Neuron (in vitro differentiated cells): ENCODE measurements around the gene TELO2.
"Not testable (repeated sequence)": the region's sequence is repeated elsewhere in the genome, so short reads cannot be mapped to it uniquely, and the experiment has no call there.

Experiments
- H2AFZ ChIP-seq: one replicate; pipeline ENCODE4 v1.6.1; 2013; ENCODE audit warnings: low read depth, mild to moderate bottlenecking, inconsistent platforms, low read length, moderate library complexity
- H3K27me3 ChIP-seq: one replicate; pipeline ENCODE4 v1.6.1; 2013; ENCODE audit warnings: low read length; ENCODE audit not compliant: insufficient read depth
- H3K36me3 ChIP-seq: one replicate; pipeline ENCODE4 v1.6.1; 2013; ENCODE audit warnings: low read length; ENCODE audit not compliant: insufficient read depth
- H3K4me1 ChIP-seq: one replicate; pipeline ENCODE4 v1.6.1; 2013; ENCODE audit warnings: low read length; ENCODE audit not compliant: insufficient read depth
- H3K4me3 ChIP-seq: 2 replicates; pipeline ENCODE4 v1.5.1; 2013; ENCODE audit warnings: mild to moderate bottlenecking, low read length, moderate library complexity
- H3K9me3 ChIP-seq: one replicate; pipeline ENCODE4 v1.6.1; 2013; ENCODE audit warnings: low read length

Gene TELO2

DNA sequence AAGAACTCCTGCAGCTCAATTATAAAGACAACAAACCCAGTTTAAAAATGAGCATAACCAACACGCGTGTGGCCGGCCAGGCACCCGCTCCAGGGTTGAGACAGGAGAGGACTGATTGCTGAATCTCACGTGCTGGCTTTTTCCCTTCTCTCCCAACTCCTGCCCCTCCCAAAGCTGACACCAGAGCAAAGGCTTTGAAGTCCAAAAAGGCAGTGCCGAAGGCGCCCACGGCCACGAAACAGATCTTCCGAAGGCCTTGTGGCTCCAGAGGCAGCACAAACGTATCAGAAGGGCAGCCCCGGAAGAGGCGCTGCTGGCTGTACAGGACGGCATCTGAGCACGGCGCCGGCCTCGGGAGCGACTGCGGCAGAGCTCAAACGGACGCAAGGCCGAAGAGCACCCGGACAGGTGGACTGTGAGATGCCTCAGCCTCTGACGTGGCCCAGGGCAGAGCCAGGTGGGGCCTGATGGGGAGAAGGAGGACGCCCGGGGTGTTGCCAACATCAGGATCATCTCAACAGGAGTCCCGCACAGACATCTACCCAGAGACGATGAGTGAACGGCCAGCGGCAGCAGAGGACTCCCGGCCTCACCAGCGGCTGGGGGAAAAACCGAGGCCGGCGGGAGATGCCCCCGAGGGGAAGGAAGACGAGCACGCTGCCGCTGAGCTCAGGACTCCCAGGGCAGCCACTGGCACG, 28.8 kb upstream of the TELO2 start:
- Histone ChIP-seq H3K9me3 (no peaks in the 10 kb centered on the region), H3K36me3 (peaks cover 20% of the 10 kb centered on the region), H3K4me1 (no peaks in the 10 kb centered on the region), H2AFZ (no peak overlapping the region), H3K4me3 (no peak overlapping the region), H3K27me3 (no peaks in the 10 kb centered on the region)

DNA sequence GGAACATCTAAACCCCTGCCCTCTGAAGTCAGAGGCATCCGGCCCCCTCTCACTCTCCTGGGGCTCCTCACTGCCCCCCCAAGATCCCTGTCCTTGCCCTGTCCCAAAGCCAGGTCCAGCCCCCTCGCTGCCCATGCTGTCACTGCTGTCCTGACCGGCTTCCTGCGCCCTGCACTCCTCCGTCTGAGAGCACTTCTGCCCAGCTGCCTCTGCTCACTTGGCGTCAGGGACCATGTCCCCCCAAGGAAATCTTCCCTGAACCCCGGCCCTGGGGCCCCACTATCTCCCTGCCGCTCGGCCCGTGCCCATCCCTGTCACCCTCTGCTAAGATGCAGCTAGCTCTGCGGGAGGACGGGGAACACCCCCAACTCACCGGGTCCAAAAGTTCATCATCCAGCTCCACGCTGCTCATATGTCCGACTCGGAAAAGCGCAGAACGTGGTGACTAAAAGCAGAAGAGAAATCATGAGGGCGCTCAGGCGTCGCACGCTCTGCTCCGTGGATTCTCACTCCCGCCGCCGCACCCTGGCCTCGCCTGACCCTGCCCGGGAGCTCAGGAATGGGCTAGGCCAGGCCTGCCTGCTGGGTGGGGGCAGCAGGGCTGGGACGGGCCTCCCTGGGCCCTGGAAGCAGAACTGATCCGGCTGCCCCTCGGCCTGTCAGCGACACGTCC, 28.1 kb upstream of the TELO2 start:
- Histone ChIP-seq H2AFZ (no peak overlapping the region), H3K4me3 (no peak overlapping the region), H3K9me3 (no peaks in the 10 kb centered on the region), H3K36me3 (peaks cover 20% of the 10 kb centered on the region), H3K4me1 (no peaks in the 10 kb centered on the region), H3K27me3 (no peaks in the 10 kb centered on the region)

DNA sequence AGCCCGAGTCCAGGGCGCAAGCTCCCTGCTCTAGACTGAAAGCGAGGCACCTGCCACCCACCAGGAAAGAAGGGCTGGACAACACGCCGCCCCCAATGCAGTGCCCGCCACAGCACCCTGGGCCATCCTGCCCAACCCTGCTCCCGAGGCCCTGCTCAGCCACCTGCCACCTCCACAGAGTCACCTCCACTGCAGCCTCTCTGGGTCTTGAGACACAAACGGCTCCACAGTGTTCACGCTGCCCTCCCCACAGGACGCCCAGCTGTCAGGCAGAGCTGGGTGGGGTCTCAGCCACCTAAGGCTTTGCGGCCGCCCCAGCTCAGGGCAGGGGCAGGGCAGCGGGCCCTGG, 27.6 kb upstream of the TELO2 start:
- Histone ChIP-seq H3K36me3 (peaks cover 15% of the 10 kb centered on the region), H3K9me3 (no peaks in the 10 kb centered on the region), H3K4me3 (no peak overlapping the region), H3K27me3 (no peaks in the 10 kb centered on the region), H3K4me1 (no peaks in the 10 kb centered on the region), H2AFZ (no peak overlapping the region)

DNA sequence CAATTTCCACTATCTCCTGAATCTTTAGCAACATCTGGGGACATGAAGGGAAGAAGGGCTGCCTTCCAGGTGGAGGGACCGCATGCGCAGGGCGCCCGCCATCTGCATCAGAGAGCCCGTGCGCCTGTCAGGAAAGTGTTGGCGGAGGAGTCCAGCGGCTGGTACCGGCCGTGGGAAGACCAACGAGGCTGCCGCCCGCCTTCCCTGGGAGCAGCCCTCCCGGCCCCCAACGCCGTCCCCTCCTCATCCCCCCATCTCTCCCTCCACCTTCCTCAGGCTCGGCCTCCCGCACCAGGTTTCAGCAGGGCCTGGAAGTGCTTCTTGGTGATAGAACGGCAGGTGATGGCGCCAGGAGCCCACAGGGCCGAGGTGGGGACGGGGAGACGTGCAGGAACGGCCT, 27.1 kb upstream of the TELO2 start:
- Histone ChIP-seq H3K4me1 (no peaks in the 10 kb centered on the region), H2AFZ (no peak overlapping the region), H3K27me3 (no peaks in the 10 kb centered on the region), H3K4me3 (no peak overlapping the region), H3K36me3 (peaks cover 10% of the 10 kb centered on the region), H3K9me3 (no peaks in the 10 kb centered on the region)

DNA sequence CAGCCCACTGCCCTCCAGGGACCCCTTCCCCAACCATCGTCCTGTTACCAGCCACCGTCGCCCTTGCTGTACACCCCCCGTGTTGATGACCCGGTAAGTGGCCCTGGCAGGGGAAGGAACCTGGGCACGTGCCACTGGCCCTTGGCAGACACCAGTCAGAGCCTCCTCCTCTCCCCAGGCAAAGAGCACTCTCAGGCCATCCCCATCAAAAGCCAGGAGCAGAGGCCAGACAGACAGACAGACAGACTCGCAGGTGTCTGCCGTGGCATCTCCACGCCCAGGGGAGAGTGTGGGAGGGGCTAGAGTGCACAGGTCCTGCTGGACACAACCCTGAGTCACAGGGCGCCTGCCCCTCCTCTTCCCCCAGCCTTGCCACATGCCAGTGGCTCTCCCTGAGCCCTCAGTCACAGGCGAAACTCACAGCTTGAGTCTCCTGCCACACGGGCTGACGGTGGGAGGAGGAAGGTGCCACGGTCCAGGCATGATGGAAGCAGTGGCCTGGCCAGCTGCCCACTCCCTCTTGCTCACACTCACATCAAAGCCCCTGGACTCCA, 26.1 kb upstream of the TELO2 start:
- Histone ChIP-seq H3K9me3 (no peaks in the 10 kb centered on the region), H2AFZ (no peak overlapping the region), H3K4me3 (no peak overlapping the region), H3K36me3 (peaks cover 6% of the 10 kb centered on the region), H3K27me3 (no peaks in the 10 kb centered on the region), H3K4me1 (no peaks in the 10 kb centered on the region)

DNA sequence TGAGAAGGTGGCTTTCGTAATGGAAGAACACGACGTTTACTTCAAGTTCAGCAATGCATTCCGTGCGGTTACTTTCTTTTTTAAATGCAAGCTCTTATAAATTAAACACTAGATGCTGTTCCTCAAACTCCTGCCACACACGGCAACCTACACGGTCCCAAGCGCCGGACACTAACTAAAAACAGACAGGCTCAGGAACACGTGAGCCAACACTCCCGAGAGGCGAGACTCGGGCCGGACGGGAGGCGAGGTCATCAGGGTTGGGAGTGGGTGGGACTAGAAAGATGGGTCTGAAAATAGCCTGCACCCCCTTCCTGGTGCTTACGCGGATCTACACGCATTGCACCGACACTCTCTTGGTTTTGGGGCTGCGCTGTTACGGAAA, 24.7 kb upstream of the TELO2 start:
- H3K27me3 ChIP-seq: no peaks in the 10 kb centered on the region
- no peak overlapping the region for H3K4me3 ChIP-seq
- no peaks in the 10 kb centered on the region for H3K9me3 ChIP-seq
- H2AFZ ChIP-seq: no peak overlapping the region
- H3K36me3 ChIP-seq: no peaks in the 10 kb centered on the region
- no peaks in the 10 kb centered on the region for H3K4me1 ChIP-seq

DNA sequence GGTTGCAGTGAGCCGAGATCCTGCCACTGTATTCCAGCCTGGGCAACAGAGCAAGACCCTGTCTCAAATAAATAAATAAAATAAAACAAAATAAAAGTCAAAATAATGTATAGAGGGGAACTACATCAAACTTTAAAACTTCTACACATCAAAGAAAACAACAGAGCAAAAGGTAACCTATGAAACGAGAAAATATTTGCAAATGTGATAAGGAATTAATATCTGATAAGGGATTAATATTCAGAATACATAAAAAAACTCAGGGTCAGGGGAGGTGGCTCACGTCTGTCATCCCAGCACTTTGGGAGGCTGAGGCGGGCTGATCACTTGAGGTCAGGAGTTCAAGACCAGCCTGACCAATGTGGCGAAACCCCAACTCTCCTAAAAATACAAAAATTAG, 24.0 kb upstream of the TELO2 start:
- not testable (repeated sequence) for H3K4me3 ChIP-seq, H2AFZ ChIP-seq, H3K27me3 ChIP-seq, H3K4me1 ChIP-seq, H3K36me3 ChIP-seq, H3K9me3 ChIP-seq

DNA sequence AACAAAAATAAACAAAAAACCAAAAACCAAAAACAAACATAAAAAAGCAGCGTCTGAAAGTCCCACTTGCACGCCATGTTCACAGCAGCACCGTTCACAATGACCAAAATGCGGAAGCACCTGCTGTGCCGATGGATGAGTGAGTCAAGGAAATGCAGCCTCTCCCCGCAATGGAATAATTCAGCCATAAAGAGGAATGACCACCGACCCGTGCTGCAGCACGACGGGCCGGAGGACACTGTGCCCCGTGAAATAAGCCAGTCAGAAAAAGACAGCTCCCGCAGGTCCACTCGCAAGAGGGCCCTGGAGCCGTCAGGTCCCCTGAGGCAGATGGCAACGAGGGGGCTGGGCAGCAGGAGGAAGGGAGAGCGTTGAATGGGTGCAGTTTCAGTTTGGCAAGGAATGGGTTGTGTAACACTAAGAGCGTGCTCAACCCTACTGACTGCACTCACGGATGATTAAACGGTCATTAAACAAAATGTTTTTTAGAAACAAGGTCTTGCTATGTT, 23.4 kb upstream of the TELO2 start:
- Histone ChIP-seq H3K4me3 (no peak overlapping the region), H2AFZ (no peak overlapping the region), H3K9me3 (no peaks in the 10 kb centered on the region), H3K4me1 (peaks cover 10% of the 10 kb centered on the region), H3K27me3 (no peaks in the 10 kb centered on the region), H3K36me3 (no peaks in the 10 kb centered on the region)

DNA sequence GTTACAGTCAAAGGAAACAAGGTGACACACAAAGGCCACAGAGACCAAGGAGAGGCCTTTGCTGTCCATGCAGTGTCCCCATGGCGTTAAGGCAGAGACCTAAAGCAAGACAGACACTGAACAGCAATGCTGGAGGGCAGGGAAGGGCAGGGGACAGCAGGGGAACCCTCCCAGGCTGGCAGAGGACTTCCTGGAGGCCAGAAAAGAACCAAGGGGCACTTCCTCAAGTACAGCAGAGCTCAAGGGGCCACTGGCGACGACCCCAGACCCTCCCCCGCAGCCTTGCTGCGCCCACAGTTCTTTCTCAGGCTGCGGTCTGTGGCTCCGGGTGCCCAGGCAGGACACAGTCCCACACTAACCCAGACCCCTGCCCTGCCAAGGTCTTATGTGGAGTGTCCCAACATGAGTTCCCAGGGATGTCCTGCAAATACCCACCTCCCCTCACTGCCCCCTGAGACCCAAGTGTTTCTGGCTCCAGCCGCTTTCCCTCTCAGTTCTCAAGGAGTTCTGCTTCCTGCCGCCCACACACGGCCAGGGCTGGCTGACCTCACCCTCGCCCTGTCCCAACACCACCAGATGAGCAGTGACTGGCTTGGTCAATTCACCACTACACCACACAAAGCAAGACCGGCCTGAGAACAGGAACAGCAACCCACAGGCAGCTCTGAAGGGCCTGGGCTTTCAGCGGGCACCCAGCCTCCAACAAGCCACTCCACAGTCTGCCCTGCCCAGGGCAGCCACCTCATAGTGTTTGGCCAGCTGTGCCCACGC, 22.5 kb upstream of the TELO2 start:
- Histone ChIP-seq H3K4me1 (peaks cover 12% of the 10 kb centered on the region), H3K36me3 (no peaks in the 10 kb centered on the region), H3K4me3 (no peak overlapping the region), H2AFZ (no peak overlapping the region), H3K9me3 (no peaks in the 10 kb centered on the region), H3K27me3 (no peaks in the 10 kb centered on the region)

DNA sequence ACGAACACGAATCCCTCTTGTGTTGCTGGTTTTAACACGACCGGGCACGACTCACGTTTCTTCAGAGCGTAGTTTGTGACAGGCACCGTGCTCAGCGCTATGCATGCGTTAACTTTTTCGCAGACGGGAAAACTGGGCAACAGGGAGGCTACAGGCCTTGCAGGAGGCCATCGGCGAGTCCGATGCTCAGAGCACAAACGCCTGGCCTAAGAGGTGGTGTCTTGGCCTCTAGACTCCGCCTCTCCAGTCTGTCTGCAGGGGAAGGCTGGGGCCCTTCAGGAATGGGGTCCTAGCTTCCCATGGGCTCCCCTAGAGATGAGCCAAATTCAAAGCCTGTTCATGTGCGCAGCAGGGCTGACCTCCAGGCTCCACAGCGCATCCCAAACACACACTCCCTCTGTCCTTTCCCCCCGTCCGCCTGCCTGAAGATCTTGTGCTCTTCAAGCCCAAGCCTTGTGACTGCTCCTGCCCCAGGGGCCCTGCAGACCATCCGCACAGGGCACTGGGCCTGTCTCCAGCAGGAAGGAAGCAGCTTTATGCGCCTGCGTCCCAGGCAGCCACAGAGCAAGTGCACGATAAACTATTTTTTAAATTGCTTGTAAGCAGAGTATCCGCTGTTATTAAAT, 21.5 kb upstream of the TELO2 start:
- H3K4me3 ChIP-seq: no peak overlapping the region
- H3K36me3 ChIP-seq: no peaks in the 10 kb centered on the region
- peaks cover 12% of the 10 kb centered on the region for H3K4me1 ChIP-seq
- H3K9me3 ChIP-seq: no peaks in the 10 kb centered on the region
- no peaks in the 10 kb centered on the region for H3K27me3 ChIP-seq
- no peak overlapping the region for H2AFZ ChIP-seq

DNA sequence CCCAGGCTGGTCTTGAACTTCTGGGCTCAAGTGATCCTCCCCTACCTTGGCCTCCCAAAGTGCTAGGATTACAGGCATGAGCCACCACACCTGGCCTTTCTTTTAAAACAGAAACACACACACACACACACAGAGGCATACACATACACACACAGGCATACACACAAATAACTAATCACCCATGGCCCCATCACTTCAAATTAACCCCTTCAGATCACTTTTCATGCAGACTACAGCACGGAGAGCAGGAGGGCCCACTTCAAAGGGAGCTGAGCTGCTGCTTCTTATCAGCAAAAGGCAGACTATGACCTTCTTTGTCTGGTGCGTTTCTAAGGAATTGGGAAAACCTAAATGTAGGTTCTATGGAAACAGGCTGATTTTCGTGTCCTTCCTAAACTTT, 20.2 kb upstream of the TELO2 start:
- Histone ChIP-seq H3K27me3 (no peaks in the 10 kb centered on the region), H3K9me3 (no peaks in the 10 kb centered on the region), H3K4me3 (no peak overlapping the region), H3K4me1 (peaks cover 12% of the 10 kb centered on the region), H3K36me3 (no peaks in the 10 kb centered on the region), H2AFZ (no peak overlapping the region)

DNA sequence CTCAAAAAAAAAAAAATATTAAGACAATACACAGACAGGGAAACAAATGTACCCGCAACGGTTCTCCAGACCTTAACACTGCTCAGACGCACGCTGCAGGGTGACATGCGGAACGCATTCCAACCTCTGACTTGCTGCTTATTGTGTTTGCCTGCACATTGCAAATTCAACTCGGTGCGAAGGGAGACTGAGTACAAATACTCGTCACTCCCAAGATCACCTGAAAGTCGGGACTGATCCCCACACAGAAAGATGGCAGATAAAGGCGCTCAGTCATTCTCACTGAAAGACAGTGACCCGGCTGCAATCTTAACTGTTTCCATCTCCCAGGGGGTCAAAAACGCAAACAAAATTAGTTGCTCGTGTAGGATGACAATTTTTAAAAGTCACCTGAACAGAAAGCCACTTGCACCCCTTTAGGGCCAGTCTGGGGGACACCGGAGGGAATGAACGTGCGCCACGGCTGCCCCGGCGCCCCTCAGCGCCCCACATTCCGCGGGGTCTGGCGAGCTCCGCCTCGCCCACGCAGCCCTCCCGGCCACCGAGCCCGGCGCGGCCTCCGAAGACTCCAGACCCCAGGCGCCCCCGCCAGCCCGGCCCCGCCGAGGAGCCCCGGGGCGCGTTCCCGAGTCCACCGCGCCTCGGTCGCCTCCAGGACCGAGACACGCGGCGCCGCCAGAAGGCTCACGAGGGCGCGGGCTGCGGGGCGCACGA, 18.9 kb upstream of the TELO2 start:
- H3K4me3 ChIP-seq: peak overlapping the region; percentile 89
- H3K27me3 ChIP-seq: no peaks in the 10 kb centered on the region
- no peaks in the 10 kb centered on the region for H3K9me3 ChIP-seq
- peaks cover 12% of the 10 kb centered on the region for H3K4me1 ChIP-seq
- H2AFZ ChIP-seq: peak overlapping the region; percentile 95
- no peaks in the 10 kb centered on the region for H3K36me3 ChIP-seq
